Bronchial epithelial cell (primary cell): ENCODE data around the gene ATF7IP. TPM values are rescaled to one million over a fixed set of nuclear protein-coding genes. Genes with fewer than 3 reads are reported as not detected.

Experiments
- DNase-seq: peaks from one replicate; pipeline ENCODE4 v3.0.0-alpha.2; 2010; ENCODE audit warnings: low read depth
- FAIRE-seq: peaks from 2 replicates; lab custom pipeline; 2011; peaks lifted over from hg19 to GRCh38; lab: Jason Lieb, UNC
- H3K27me3 ChIP-seq: 2 replicates; pipeline ENCODE4 v1.5.1; 2011; ENCODE audit warnings: low read length; ENCODE audit not compliant: control insufficient read depth, insufficient read depth
- H3K36me3 ChIP-seq: 2 replicates; pipeline ENCODE4 v1.5.1; 2011; ENCODE audit warnings: low read length; ENCODE audit not compliant: control insufficient read depth, insufficient read depth
- H3K4me3 ChIP-seq: 2 replicates; pipeline ENCODE4 v1.5.1; 2011; ENCODE audit warnings: mild to moderate bottlenecking, low read depth, low read length, control low read depth
- CTCF ChIP-seq: IDR thresholded peaks from 2 replicates; pipeline ENCODE4 v1.5.1; 2011; ENCODE audit warnings: mild to moderate bottlenecking, moderate library complexity, low read length, control low read depth, inconsistent platforms; ENCODE audit not compliant: insufficient read depth, severe bottlenecking
- total RNA-seq: library from RNA; depleted of rRNA; stranded (reverse); fragments of >200 nt; gene quantifications from 2 replicates; pipeline ENCODE4 v1.2.1, GENCODE V29; 2014

ATF7IP gene
- total RNA-seq, 1 donor from 2014 or later, result 22.4 TPM

- Histone ChIP-seq H3K27me3 (no peaks in the 10 kb centered on the region), H3K36me3 (peaks cover 5% of the 10 kb centered on the region), H3K4me3 (no peak overlapping the region)
- no peak for TF ChIP-seq CTCF
- no peak for DNase-seq
- FAIRE-seq, result no peak
Observed at GRCh38 chr12:14460212-14460841, 94.8 kb downstream of the ATF7IP start.

DNA sequence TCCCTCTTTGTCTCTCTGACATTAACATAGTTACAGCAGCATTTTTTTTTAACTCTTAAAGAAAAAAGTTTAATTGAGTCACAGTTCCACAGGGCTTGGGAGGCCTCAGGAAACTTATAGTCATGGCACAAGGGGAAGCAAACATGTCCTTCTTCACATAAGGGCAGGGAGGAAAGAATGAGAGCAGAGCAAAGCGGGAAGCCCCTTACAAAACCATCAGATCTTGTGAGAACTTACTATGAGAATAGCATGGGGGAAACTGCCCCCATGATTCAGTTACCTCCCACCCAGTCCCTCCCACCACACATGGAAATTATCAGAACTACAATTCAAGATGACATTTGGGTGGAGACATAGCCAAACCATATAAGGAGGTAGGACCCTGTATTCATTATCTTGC is 106.0 kb downstream of the ATF7IP start:
- FAIRE-seq (no peak), DNase-seq (no peak)
- Histone ChIP-seq H3K4me3 (no peak overlapping the region), H3K27me3 (no peaks in the 10 kb centered on the region), H3K36me3 (peaks cover 1% of the 10 kb centered on the region)
- TF ChIP-seq CTCF, result no peak

- Histone ChIP-seq H3K36me3 (peaks cover 1% of the 10 kb centered on the region), H3K4me3 (no peak overlapping the region), H3K27me3 (no peaks in the 10 kb centered on the region)
- FAIRE-seq (no peak), DNase-seq (peak; percentile 22)
- no peak for TF ChIP-seq CTCF
Observed at GRCh38 chr12:14473707-14474287, 108.3 kb downstream of the ATF7IP start.

DNA sequence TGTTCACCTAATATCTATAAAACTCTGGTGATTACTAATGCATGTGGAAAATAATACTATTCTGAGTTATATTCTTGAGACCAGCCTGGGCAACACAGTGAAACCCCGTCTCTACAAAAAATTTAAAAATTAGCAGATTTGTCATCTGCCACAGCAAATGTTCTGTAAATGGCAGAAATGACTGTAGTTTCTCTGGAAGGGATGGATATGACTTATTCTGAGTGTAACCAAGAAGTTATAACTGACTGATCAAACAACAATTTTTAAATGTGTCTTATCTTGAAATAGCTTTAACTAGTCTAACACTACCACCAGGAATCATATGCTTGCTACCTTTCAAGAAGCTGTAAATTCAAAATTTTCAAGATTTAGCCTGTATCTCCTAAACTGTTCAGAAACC is 113.5 kb downstream of the ATF7IP start:
- FAIRE-seq (no peak), DNase-seq (no peak)
- H3K36me3 ChIP-seq, result peaks cover 3% of the 10 kb centered on the region
- TF ChIP-seq CTCF, result no peak
- H3K4me3 ChIP-seq, result no peak overlapping the region
- H3K27me3 ChIP-seq, result no peaks in the 10 kb centered on the region

GRCh38 chr12:14481201-14481600 is 115.7 kb downstream of the ATF7IP start:
- no peak for DNase-seq
- Histone ChIP-seq H3K36me3 (peaks cover 6% of the 10 kb centered on the region), H3K4me3 (no peak overlapping the region), H3K27me3 (no peaks in the 10 kb centered on the region)
- no peak for TF ChIP-seq CTCF
- no peak for FAIRE-seq

DNA sequence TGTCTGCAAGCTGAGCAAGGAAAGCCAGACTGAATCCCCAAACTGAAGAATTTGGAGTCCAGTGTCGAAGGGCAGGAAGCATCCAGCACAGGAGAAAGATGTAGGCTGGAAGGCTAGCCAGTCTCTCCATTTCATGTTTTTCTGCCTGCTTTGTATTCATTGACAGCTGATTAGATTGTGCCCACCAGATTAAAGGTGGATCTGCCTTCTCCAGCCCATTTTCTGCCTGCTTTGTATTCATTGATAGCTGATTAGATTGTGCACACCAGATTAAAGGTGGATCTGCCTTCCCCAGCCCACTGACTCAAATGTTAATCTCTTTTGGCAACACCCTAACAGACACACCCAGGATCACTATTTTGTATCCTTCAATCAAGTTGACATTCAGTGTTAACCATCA is 116.9 kb downstream of the ATF7IP start:
- Histone ChIP-seq H3K4me3 (no peak overlapping the region), H3K36me3 (peaks cover 8% of the 10 kb centered on the region), H3K27me3 (no peaks in the 10 kb centered on the region)
- DNase-seq, result no peak
- TF ChIP-seq CTCF, result no peak
- no peak for FAIRE-seq
